NCI-H2081 treated with DMSO at 0.1 percent for 48 hours (cell line): ENCODE measurements around the gene TMEM74B.

Experiments
- DNase-seq: peaks from one replicate; lab custom pipeline; 2025; lab: John Stamatoyannopoulos, UW

Gene TMEM74B

DNA sequence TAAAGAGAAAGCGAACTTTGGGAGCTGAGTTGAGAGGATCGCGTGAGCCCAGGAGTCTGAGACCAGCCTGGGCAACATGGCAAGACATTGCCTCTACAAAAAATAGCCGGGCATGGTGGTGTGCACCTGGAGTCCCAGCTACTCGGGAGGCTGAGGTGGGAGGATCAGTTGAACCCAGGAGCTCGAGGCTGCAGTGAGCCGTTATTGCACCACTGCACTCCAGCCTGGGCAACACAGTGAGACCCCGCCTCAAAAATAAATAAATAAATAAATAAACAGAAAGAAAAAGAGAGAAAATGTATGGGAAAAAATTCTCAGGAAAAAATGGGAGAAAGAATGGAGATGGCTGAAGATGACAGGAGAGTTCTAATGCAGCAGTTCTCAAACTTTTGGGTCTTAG is 21.0 kb upstream of the TMEM74B start:
- DNase-seq = no peak

DNA sequence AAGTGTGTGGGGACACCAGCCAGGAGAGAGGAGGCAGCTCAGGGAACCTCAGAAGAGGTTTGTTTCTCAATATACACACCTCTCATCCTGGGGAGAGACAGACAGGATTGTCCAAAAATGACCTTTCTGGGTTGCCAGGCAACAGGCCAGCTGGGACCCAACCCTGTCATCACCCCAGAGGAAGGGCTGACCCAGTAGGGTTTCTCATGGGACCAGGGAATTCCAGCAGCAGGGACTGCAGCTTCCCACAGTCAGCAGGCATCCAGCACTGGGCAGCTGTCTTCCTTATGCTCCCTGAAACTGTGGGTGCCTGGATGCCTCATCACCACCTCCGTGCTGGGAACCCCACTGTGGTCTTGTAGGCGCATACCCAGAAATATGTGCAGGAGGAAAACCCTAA is 19.8 kb upstream of the TMEM74B start:
- no peak for DNase-seq

DNA sequence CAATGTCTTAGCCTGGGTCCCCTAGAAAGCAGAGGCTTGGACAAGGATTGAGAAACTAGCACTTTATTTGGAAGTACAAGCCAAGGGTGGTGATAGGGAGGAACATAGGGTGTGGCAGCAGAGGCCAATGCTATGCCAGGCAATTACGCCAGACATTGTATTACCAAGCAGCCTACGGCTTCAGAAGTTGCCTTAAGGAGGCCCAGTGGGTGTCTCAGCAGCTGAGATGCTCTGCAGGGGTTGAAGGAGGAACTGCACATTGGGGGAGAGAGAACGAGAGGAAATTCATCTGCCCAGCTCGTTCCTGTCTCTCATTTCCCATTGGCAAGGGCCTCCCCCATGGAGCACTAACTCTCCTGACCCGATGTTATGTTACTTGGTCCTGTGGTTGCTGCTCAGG is 19.3 kb upstream of the TMEM74B start:
- DNase-seq = no peak

DNA sequence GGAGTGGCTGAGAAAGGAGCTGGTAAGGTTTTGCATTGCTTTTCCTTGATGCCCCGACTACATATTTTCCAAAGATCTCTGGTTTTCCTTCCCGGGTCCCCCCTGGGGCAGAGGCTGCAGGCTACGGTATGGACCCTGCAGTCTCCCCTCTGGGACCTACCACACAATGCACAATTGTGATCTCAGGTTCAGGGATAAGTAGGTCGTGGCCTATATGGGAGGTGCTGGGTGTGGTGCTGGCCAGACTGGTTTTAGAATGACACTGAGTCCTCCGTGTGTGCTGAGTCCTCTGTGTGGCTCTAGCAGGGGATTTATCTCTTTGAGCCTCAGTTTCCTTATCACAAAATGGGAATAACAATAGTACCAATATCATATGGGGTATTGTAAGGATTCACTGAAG is 18.8 kb upstream of the TMEM74B start:
- no peak for DNase-seq

DNA sequence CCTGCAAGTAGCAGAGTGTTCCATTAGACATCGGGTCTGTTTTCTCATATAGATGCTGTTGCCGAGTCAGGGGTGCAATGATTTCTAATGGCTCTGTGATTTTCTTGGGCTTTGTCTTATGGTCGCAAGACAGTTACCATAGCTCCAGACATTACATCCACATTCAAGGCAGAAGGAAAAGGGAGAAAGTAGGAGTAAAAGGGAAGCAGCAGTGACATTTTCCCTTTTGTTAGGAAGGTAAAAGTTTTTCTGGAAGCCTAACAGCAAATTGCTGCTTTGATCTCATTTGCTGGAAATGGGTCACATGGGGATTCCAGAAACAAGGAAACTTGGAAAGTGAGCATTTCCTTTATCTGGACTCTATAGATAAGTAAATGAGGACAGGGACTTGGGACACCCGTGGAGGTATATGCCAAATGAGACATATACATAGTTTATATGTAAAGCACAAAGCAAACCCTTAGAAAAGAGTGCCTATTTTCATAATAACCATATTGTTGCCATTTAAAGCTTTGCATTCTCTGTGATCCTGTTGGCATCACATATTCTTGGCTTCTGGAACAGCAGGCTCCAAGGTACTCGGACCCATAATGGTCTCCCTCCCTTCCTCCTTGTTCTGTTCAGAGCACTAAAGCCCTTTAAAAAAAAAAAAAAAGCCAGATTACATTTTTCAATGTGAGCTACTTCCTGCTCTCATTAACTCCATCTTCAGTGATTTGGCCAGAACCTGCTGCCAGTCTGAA is 18.2 kb upstream of the TMEM74B start, which contains the start of gene C20orf202:
Gene C20orf202, plus strand, starts transcription at position 693 of the 743 bp plus-strand sequence. CDS start 132 bp downstream, outside the sequence.
- DNase-seq = no peak

DNA sequence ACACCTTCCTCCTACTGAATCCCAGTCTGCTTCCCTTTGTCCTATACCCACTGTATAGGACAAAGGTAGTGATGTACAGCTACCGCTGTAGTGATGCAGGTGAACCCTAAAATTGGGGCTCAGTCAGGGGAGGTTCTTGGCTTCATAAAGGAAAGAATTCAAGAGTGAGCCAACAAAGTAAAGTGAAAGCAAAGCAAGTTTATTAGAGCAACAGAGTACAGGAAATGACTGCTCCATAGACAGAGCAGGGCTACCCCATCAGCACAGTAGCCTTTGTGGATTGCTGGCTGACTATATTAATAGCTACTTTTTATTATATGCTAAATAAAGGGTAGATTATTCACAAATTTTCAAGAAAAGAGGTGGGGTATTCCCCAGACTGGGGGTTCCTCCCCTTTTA is 15.2 kb upstream of the TMEM74B start:
- DNase-seq = no peak

DNA sequence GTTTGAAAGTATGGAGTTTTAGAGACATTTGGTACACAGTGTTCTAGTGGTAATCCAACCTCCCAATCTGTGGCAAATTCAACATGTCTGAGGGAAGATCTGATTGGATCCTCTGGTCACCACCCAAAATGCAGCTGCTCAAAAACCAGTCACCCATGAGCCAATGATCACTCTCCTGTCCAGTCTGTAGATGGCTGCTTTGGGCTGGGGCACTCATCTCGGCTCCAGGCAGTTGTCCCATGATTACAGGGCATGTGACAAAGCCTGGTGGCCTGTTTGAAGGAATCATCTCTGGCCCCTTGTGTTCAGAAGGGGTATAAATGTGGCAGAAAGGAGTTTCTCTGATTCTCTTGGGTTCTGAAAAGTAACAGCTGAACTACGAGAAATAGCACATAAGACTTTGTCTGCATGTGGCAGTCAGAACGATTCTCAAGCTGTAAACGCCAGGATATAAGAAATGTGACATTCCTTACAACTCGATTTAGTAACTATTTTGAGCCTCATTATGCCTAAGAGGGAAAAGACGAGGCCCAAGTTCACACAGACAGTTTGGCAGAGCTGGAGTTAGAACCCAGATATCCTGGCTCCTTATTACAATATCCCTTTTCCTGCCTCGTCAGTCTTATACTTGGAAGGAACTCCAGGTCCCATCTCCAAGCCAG is 14.6 kb upstream of the TMEM74B start:
- DNase-seq = no peak

DNA sequence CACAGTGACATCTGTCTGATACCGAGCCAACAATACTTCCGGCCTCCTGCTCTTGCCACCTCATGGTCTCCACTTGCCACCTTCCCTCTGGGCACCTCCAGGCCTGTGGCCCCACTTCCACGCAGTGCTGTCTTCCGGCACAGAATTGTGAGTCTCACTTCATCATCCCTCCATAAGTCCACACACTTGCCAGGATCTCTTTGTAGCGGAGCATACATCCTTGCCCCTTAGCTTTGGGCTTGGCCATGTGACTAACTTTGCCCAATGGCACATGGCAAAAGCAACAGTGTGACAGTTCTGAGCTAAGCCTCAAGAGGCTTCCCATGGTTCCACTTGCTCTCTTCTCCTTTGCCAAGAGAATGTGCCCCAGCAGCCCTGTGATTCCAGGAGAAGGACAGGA is 14.0 kb upstream of the TMEM74B start:
- DNase-seq = no peak

DNA sequence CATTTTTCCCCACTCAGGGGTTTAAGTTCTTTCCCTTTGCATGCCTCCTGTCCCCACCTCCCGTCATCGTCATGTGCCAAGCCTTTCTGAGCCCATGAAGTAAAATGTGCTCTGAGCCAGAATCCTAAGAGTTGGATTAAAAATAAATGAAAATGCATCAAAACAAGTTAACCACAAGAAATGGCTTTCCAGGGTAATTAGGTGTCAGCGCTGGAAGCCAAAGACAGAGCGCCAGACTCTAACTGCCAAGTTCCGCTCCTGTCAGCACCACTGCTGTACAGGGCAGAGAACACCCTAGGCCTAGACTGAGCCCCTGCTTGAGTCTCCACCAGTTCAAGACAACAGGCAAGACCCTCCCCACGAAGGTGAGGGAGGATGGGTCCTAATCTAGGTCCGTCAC is 13.0 kb upstream of the TMEM74B start:
- DNase-seq = no peak

DNA sequence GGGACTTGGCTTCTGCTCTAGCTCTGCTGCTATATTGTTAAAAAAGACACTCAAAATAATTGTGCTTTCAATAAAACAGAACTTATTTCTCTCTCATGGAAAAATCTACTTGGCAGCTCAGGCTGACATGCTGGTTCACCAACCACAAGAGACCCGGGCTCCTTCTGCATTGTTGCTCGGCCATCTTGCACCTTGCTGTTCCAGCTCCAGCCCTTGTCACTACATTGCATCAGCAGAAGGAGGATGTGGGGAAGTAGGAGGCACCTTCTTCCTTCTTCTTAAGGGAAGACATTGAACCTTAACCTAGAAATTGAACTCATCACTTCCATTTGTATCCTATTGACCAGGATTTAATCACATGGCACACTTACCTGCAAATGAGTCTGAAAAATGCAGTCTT is 11.9 kb upstream of the TMEM74B start:
- no peak for DNase-seq

DNA sequence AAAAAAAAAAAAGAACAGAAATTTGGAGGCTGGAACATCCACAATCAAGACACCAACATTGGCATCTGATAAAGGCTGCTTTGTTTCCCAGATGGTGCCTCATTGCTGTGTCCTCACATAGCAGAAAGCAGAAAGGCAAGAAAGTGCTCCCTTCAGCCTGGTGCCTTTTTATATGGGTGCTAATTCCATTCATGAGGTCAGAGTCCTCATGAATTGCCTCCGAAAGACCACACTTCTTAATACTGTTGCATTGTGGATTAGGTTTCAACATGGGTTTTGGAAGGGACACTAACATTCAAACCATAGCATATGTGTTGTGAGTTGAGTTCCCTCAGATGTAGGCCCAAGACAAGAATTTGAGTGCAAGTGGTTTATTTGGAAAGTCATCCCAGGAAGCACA is 10.4 kb upstream of the TMEM74B start:
- no peak for DNase-seq

DNA sequence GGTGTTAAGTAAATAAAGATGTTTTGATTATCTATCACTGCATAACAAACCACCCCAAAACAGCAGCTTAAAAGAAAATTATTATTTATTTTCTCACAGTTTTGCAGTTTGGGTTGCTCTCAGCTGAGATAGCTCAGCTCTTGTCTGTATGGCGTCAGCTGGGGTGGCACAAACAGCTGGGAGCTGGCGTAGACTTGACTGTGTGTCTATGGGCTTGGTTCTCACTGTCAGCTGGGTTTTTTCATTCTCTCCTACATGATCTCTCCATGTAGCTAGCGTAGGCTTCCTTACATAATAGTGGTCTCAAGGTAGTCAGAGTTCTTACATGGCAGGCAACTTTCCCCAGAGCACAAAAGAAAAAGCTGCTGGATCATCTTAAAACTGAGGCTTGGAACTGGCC is 6.5 kb upstream of the TMEM74B start:
- no peak for DNase-seq

DNA sequence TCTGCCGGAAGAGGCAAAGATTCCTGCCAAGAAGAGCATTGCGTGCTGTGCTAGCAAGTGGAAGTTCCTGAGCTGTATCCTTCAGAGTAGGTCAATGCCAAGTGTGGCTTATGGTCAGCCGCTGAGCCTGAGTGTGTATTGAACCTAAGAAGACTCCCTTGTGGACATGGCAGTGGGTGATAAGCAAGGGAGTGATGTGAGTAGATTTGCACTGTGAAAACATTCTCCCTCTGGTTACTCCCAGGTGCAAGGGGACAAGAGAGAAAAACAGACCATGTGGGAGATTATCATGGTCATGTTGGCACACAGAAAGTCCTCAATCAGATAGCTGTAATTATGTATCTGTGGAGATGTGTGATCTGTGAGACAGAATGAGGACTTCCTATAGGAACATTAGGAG is 6.1 kb upstream of the TMEM74B start:
- no peak for DNase-seq

DNA sequence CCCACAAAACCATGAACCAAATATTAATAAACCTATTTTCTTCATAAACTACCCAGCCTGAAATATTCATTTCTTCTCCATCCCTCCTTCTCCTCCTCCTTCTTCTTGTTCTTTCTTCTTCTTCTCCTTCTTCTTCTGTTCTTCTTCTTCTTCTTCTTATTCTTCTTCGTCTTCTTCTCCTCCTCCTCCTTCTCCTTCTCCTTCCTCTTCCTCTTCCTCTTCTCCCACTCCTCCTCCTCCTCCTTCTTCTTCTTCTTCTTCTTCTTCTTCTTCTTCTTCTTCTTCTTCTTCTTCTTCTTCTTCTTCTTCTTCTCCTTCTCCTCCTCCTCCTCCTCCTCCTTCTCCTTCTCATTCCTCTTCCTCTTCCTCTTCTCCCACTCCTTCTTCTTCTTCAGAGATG is 5.0 kb upstream of the TMEM74B start:
- no peak for DNase-seq

DNA sequence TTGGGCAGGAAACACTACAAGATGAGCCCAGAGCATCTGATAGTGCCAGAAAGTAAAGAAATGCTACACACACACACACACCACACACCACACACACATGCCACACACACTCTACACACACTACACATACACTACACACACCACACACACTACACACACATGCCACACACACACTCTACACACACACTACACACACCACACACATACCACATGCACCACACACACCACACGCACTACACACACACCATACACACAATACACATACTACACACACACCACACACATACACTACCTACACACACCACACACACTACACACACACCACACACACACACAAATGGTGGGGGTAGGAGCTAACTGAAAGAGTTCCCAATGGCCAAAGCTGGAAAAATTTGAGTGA is 3.6 kb upstream of the TMEM74B start:
- DNase-seq = no peak

DNA sequence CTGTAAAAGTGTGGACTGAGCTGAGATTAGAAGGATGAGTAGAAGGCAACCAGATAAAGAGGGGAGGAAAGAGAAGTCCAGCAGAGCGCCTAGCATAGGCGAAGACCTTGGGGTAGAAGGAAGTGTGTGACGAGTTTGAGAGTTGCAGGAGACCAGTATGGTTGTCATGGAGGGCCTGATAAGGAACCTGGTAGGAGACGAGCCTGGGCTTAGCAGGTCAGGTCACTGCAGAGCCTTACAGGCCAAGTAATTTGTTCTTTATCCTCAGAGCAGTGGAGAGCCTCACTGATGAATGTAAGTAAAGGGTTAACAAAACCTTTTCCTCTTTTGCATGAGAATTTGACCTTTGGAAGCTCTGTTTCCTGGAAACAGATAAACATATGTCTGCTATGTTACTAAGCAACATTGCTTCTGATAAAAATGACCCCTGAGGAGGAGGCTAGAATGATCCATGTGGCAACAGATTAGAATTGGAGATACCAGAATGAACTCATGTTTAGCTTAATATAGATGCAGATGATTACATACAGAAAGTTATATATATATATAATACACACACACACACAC is 2.9 kb upstream of the TMEM74B start:
- DNase-seq = no peak

DNA sequence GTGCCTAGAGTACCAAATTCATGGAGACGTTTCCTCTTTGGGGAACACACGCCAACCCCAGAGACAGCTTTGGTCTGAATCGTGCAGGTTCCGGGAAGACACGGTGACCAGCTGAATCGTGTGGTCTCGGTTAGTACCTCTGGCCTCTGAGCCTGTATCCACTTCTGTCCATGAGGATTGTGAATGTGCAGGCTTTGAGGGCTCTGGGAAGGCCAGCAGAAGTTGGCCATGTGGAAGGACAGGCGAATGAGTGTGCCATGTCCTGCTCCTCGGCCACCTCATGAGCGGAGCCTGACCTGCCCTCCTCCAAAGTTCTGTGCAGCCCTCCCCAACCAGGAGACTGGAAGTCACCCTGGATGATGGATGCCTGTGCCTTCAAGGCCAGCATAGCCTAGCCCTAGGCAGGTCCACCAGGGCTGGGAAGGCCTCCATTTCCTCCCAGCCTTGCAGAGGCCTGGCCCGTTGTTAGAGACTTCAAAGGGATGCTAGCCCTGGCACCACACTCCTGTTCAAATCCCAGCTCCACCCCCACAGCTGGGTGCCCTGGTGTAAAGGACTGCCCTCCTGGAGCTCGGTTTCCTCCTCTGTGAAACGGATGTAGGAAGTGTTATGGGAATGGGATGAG is 1.7 kb upstream of the TMEM74B start:
- no peak for DNase-seq

DNA sequence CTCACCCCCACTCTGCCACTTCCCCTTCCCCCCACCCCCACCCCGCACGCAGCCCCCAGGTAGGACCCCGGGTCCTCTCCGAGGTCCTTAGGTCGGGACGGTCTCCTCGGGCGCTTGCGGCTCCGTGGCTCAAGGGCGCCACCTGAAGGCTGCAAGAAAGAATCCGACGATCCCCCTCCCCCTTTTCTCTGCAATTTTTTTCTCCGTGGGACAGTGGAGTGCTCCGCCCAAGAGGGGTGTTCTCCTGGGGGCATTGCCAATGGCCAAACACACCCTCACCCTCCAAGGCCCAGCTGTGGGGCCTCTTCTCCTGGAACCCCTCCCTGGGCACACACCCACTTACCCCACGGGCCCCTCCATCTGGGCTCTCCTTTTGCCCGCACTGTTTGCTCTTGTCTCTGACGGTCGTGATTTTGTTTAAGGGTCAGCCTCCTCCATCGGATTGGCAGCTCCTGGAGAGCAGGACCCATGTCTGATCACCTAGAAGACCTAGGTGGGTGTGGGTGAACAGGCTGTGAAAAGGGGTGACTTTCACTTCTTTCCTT is 1.1 kb upstream of the TMEM74B start:
- DNase-seq = no peak

DNA sequence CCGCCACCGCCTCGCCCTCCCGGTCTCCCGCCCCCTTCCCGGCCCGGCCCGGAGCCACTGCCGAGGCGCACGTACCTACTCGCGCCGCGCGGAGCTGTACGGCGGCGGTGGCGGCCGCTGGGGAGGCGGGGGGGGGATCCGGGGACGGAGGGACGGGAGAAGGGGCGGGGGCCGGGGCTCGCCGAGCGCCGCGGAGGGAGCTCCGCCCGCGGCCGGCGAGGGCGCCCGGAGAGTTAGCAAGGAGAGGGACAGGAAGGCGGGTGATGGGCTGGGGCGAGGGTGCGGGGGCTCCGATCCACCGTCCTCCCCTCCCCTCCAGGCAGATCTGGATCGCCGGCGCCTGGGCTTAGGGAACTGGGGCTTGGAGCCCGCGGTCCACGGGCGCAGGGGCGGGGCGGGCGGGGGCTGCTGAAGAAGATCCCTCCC is 548 bp upstream of the TMEM74B start:
- DNase-seq = no peak

DNA sequence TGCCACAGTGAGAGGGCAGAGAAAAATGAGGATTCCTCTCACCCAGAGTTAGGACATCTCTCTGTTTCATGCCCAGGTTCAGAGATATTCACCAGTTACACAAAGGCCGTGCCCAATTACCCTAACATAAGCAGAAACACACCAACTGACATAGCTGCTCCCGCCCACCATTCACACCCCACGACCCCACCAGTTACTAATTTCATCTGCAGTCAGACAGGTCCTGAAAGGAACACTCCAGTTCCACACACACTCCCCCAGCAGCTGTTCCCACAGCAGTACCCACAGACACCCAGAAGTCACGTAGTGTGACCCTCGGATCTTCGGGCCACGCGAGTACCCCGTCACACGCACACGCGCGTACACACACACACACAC is 532 bp downstream of the TMEM74B start:
- DNase-seq = no peak

DNA sequence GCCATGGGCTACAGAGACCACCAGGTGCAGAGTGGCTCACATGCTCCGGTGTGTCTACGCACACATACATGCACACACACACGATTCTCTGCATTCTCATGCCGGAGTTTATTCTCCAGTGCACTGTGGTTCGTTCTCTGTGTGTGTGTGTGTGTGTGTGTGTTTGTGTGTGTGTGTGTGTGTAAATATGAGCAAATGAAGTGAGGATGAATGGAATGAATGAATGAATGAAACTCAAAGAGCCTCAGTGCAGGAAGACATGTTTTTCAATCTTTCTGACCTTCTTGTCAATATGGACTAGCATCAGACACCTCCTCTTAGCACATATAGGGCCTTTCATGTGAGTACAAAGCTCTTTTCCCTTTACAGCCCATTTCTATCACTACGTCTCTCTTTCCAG is 1.6 kb downstream of the TMEM74B start:
- DNase-seq = no peak

DNA sequence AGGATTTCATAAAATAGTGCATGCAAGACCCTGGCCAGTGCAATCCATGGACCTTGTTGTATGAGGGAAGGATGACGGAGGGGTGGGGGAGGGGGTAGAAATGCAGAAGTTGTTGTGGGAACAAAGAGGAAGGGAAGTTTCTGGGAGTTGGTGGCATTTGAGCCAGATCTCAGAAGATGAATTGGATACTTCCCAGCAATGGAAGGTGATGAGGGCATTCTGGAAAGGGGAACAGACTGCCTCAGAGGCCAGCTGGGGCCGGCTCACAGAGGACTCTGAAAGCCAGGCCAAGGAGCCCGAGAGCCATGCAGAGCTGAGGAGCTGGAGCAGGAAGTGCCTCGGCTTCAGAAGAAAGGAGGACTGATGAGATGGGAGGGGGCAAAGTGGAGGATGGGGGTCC is 2.7 kb downstream of the TMEM74B start:
- no peak for DNase-seq

DNA sequence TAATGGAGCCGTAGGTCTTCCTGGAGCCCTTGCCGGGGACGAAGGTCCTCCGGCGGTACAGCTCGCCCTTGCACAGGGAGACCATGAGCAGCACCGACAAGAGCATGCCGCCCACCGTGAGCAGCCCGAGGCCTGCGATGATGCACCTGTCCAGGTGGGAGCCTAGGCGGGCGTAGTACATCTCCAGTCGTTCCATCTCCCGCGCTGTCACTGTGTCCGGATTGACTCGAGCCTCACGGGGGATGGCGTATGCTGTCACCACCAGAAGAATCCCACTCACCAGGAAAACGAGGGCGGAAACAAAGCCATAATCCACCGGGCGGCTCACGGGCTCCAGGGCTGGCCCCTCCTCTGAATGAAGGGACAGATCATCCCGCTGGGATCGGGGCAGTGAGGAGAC is 3.8 kb downstream of the TMEM74B start:
- DNase-seq = no peak
